GM23338 (cell line): ENCODE data around the gene RAB27B.

ENCODE experiments used
- CTCF ChIP-seq, 2 experiments: fragments of 200-600 bp in 1 of 2; sonication (generic) in 1 of 2; conservative IDR thresholded peaks; 2 replicates each; pipeline versions ENCODE4 v1.5.1 to v1.6.1; 2016 to 2017; ENCODE audit warnings: antibody characterized with exemption in 2 of 2, low read depth in 2 of 2, mild to moderate bottlenecking in 2 of 2, moderate library complexity in 1 of 2
- JUNB ChIP-seq: IDR thresholded peaks from one replicate; pipeline ENCODE4 v1.6.1; 2016; ENCODE audit warnings: antibody characterized with exemption; ENCODE audit not compliant: unreplicated experiment
- POLR2AphosphoS5 ChIP-seq: IDR thresholded peaks from 2 replicates; pipeline ENCODE4 v1.6.1; 2016; ENCODE audit warnings: antibody characterized with exemption, low read depth
- REST ChIP-seq: IDR thresholded peaks from one replicate; pipeline ENCODE4 v1.6.1; 2018; ENCODE audit warnings: antibody characterized with exemption; ENCODE audit not compliant: unreplicated experiment

- TF ChIP-seq CTCF (conservative IDR thresholded peaks at IDR 0.05; ENCODE audit: low read depth in 2 of 2): no peak
- no peak for TF ChIP-seq REST
- no peak for TF ChIP-seq POLR2AphosphoS5
- TF ChIP-seq JUNB: no peak
Measured at GRCh38 chr18:54786206-54786605, 42.1 kb upstream of the RAB27B start.
